ENCODE measurements around the gene RASD2.

Gene RASD2

GRCh38 chr22:35546886-35547285 lies 6.3 kb downstream of the RASD2 start:
- no peak overlapping the region for H3K4me3 ChIP-seq (ENCODE audit: control insufficient read depth, low read depth, low read length)
- no peak for TF ChIP-seq CTCF (IDR thresholded peaks at IDR 0.05; ENCODE audit: control insufficient read depth, insufficient read depth, low read depth, low read length, missing control alignments)
- DNase-seq (ENCODE audit: low read depth): no peak

- H3K4me3 ChIP-seq (ENCODE audit: control insufficient read depth, low read depth, low read length): no peak overlapping the region
- no peak for DNase-seq (ENCODE audit: low read depth)
- peak; percentile 5 for TF ChIP-seq CTCF (IDR thresholded peaks at IDR 0.05; ENCODE audit: control insufficient read depth, insufficient read depth, low read depth, low read length, missing control alignments)
Observed at GRCh38 chr22:35547987-35548721, 7.5 kb downstream of the RASD2 start.

GRCh38 chr22:35548722-35549112 lies 8.1 kb downstream of the RASD2 start:
- no peak for TF ChIP-seq CTCF (IDR thresholded peaks at IDR 0.05; ENCODE audit: control insufficient read depth, insufficient read depth, low read depth, low read length, missing control alignments)
- H3K4me3 ChIP-seq (ENCODE audit: control insufficient read depth, low read depth, low read length): no peak overlapping the region
- no peak for DNase-seq (ENCODE audit: low read depth)

- no peak for DNase-seq (ENCODE audit: low read depth)
- H3K4me3 ChIP-seq (ENCODE audit: control insufficient read depth, low read depth, low read length): no peak overlapping the region
- TF ChIP-seq CTCF (IDR thresholded peaks at IDR 0.05; ENCODE audit: control insufficient read depth, insufficient read depth, low read depth, low read length, missing control alignments): no peak
Observed at GRCh38 chr22:35549328-35549727, 8.7 kb downstream of the RASD2 start.

- H3K4me3 ChIP-seq (ENCODE audit: control insufficient read depth, low read depth, low read length): no peak overlapping the region
- no peak for TF ChIP-seq CTCF (IDR thresholded peaks at IDR 0.05; ENCODE audit: control insufficient read depth, insufficient read depth, low read depth, low read length, missing control alignments)
- no peak for DNase-seq (ENCODE audit: low read depth)
Observed at GRCh38 chr22:35551549-35552177, 11.0 kb downstream of the RASD2 start.

GRCh38 chr22:35552196-35552842 lies 11.7 kb downstream of the RASD2 start:
- no peak for TF ChIP-seq CTCF (IDR thresholded peaks at IDR 0.05; ENCODE audit: control insufficient read depth, insufficient read depth, low read depth, low read length, missing control alignments)
- no peak overlapping the region for H3K4me3 ChIP-seq (ENCODE audit: control insufficient read depth, low read depth, low read length)
- DNase-seq (ENCODE audit: low read depth): no peak
